H9 (cell line): ENCODE data around the gene ORM2. TPM values are rescaled to one million over a fixed set of nuclear protein-coding genes. Genes with fewer than 3 reads are reported as not detected.
A peak's percentile ranks its signal among the peaks of the same experiment; 100 is the strongest.

Source experiments
- DNase-seq: peaks from one replicate; pipeline ENCODE4 v3.0.0-alpha.2; 2017
- H2AFZ ChIP-seq: one replicate; pipeline ENCODE4 v1.6.1; 2013; ENCODE audit warnings: mild to moderate bottlenecking, low read length, control low read depth, moderate library complexity
- H2AK5ac ChIP-seq: 2 replicates; pipeline ENCODE4 v1.6.1; 2013; ENCODE audit warnings: low read length, control low read depth, mixed read lengths; ENCODE audit not compliant: insufficient read length
- H2BK120ac ChIP-seq: one replicate; pipeline ENCODE4 v1.6.1; 2013; ENCODE audit warnings: low read depth, mild to moderate bottlenecking, low read length, control low read depth, inconsistent platforms; ENCODE audit not compliant: poor library complexity, severe bottlenecking
- H2BK12ac ChIP-seq: 2 replicates; pipeline ENCODE4 v1.6.1; 2013; ENCODE audit warnings: low read length, control low read depth, mixed read lengths, low read depth; ENCODE audit not compliant: insufficient read length
- H2BK15ac ChIP-seq: 2 replicates; pipeline ENCODE4 v1.6.1; 2013; ENCODE audit warnings: low read depth, low read length, control low read depth
- H2BK20ac ChIP-seq: one replicate; pipeline ENCODE4 v1.6.1; 2013; ENCODE audit warnings: low read depth, mild to moderate bottlenecking, low read length, control low read depth, inconsistent platforms; ENCODE audit not compliant: poor library complexity, severe bottlenecking
- H2BK5ac ChIP-seq: 2 replicates; pipeline ENCODE4 v1.6.1; 2013; ENCODE audit warnings: low read length, control low read depth, mixed read lengths; ENCODE audit not compliant: insufficient read length
- H3K14ac ChIP-seq: 2 replicates; pipeline ENCODE4 v1.6.1; 2013; ENCODE audit warnings: low read length, control low read depth; ENCODE audit not compliant: insufficient read depth
- H3K18ac ChIP-seq: 2 replicates; pipeline ENCODE4 v1.6.1; 2013; ENCODE audit warnings: low read depth, mild to moderate bottlenecking, mixed read lengths, low read length, control low read depth; ENCODE audit not compliant: insufficient read length
- H3K23ac ChIP-seq: 2 replicates; pipeline ENCODE4 v1.6.1; 2013; ENCODE audit warnings: low read length, control low read depth, mixed read lengths, low read depth; ENCODE audit not compliant: insufficient read length
- H3K23me2 ChIP-seq: 2 replicates; pipeline ENCODE4 v1.6.1; 2013; ENCODE audit warnings: low read depth, mild to moderate bottlenecking, mixed read lengths, low read length, control low read depth; ENCODE audit not compliant: insufficient read length, poor library complexity, severe bottlenecking
- H3K27ac ChIP-seq: 2 replicates; pipeline ENCODE4 v1.5.1; 2013; ENCODE audit warnings: low read length, control low read depth, mixed read lengths, low read depth; ENCODE audit not compliant: insufficient read length
- H3K27me3 ChIP-seq: 2 replicates; pipeline ENCODE4 v1.6.1; 2013; ENCODE audit warnings: low read length, control low read depth, inconsistent platforms; ENCODE audit not compliant: insufficient read depth
- H3K4ac ChIP-seq: 2 replicates; pipeline ENCODE4 v1.6.1; 2013; ENCODE audit warnings: low read depth, mild to moderate bottlenecking, control low read depth, inconsistent platforms, low read length, moderate library complexity
- H3K4me1 ChIP-seq: 2 replicates; pipeline ENCODE4 v1.6.1; 2013; ENCODE audit warnings: low read length, control low read depth, inconsistent platforms; ENCODE audit not compliant: insufficient read depth
- H3K4me2 ChIP-seq: 2 replicates; pipeline ENCODE4 v1.6.1; 2013; ENCODE audit warnings: low read length, control low read depth, mixed read lengths; ENCODE audit not compliant: insufficient read length, insufficient read depth
- H3K56ac ChIP-seq: 2 replicates; pipeline ENCODE4 v1.6.1; 2013; ENCODE audit warnings: low read depth, mild to moderate bottlenecking, mixed read lengths, low read length, control low read depth; ENCODE audit not compliant: insufficient read length
- H3K79me1 ChIP-seq: 2 replicates; pipeline ENCODE4 v1.6.1; 2013; ENCODE audit warnings: low read depth, mild to moderate bottlenecking, moderate library complexity, low read length, control low read depth, inconsistent platforms; ENCODE audit not compliant: insufficient read depth, poor library complexity, severe bottlenecking
- H3K79me2 ChIP-seq: 2 replicates; pipeline ENCODE4 v1.6.1; 2013; ENCODE audit warnings: low read length, control low read depth, inconsistent platforms; ENCODE audit not compliant: insufficient read depth
- H3K9ac ChIP-seq: 2 replicates; pipeline ENCODE4 v1.6.1; 2013; ENCODE audit warnings: low read length, control low read depth, mixed read lengths; ENCODE audit not compliant: insufficient read length; ENCODE audit errors: extremely low read depth
- H3K9me3 ChIP-seq: one replicate; pipeline ENCODE4 v1.6.1; 2013; ENCODE audit warnings: low read depth, low read length, inconsistent platforms; ENCODE audit not compliant: control insufficient read depth
- H3T11ph ChIP-seq: one replicate; pipeline ENCODE4 v1.6.1; 2013; ENCODE audit warnings: mild to moderate bottlenecking, low read length, control low read depth, inconsistent platforms
- H4K20me1 ChIP-seq: one replicate; pipeline ENCODE4 v1.6.1; 2013; ENCODE audit not compliant: control insufficient read depth, insufficient read length, insufficient read depth
- H4K5ac ChIP-seq: 2 replicates; pipeline ENCODE4 v1.6.1; 2013; ENCODE audit warnings: low read depth, mild to moderate bottlenecking, mixed read lengths, low read length, control low read depth; ENCODE audit not compliant: insufficient read length
- H4K8ac ChIP-seq: replicated peaks from 2 replicates; pipeline ENCODE4 v1.6.1; 2013; ENCODE audit warnings: low read length, control low read depth, mixed read lengths, low read depth; ENCODE audit not compliant: insufficient read length
- H4K91ac ChIP-seq: 2 replicates; pipeline ENCODE4 v1.6.1; 2013; ENCODE audit warnings: low read depth, mild to moderate bottlenecking, moderate library complexity, mixed read lengths, low read length, control low read depth; ENCODE audit not compliant: insufficient read length
- H3K27ac Mint-ChIP-seq, 3 experiments: 2 replicates in 2 of 3; 3 replicates in 1 of 3; pipeline ENCODE4 v1.8.0; 2020 to 2021; ENCODE audit warnings: mixed read lengths in 3 of 3, mild to moderate bottlenecking in 1 of 3, moderate library complexity in 1 of 3
- H3K27me3 Mint-ChIP-seq: 2 replicates; pipeline ENCODE4 v1.8.0; 2021; ENCODE audit warnings: low read depth, mild to moderate bottlenecking, moderate library complexity, mixed read lengths
- H3K36me3 Mint-ChIP-seq, 3 experiments: 2 replicates in 2 of 3; 3 replicates in 1 of 3; pipeline ENCODE4 v1.8.0; 2020 to 2021; ENCODE audit warnings: low read depth in 3 of 3, mixed read lengths in 3 of 3; ENCODE audit not compliant: insufficient read depth in 1 of 3
- H3K4me1 Mint-ChIP-seq, 2 experiments: 2 replicates each; pipeline ENCODE4 v1.8.0; 2020; ENCODE audit warnings: mixed read lengths in 2 of 2
- H3K4me3 Mint-ChIP-seq, 2 experiments: 2 replicates in 1 of 2; 3 replicates in 1 of 2; pipeline ENCODE4 v1.8.0; 2020 to 2021; ENCODE audit warnings: mild to moderate bottlenecking in 2 of 2, mixed read lengths in 2 of 2, moderate library complexity in 1 of 2
- H3K9me3 Mint-ChIP-seq, 2 experiments: 2 replicates in 1 of 2; 3 replicates in 1 of 2; pipeline ENCODE4 v1.8.0; 2020; ENCODE audit warnings: mild to moderate bottlenecking in 2 of 2, mixed read lengths in 2 of 2, moderate library complexity in 1 of 2
- WGBS: extraction: QIAGEN DNeasy Blood & Tissue Kit; methylation state at CpG from one replicate; pipeline ENCODE4 v1.1.7; 2013; ENCODE audit warnings: missing lambda C conversion rate, low lambda C conversion rate, mixed read lengths; ENCODE audit not compliant: insufficient read length; ENCODE audit errors: extremely low coverage; 5-methylcytosine and 5-hydroxymethylcytosine counted together
- total RNA-seq: library from RNA; stranded (reverse); gene quantifications from 2 replicates; pipeline ENCODE4 v1.2.1, GENCODE V29; 2021
- TF ChIP-seq, protein P1 (sequence below): fragments of 200-600 bp; sonication (generic); conservative IDR thresholded peaks from 3 replicates; pipeline ENCODE4 v1.8.0; 2021; ENCODE audit warnings: antibody characterized with exemption, mild to moderate bottlenecking

The ORM2 gene
- total RNA-seq, 1 experiment from 2014 or later: 1.2 TPM

- no peaks in the 10 kb centered on the region for H3K27me3 Mint-ChIP-seq
- peaks cover 32 to 34% of the 10 kb centered on the region in 2 experiments for H3K4me1 Mint-ChIP-seq
- H3K9me3 Mint-ChIP-seq: no peaks in the 10 kb centered on the region
- 0 out of 2 replicates have a peak, but pooled peaks cover 3% of the 10 kb centered on the region for H3K79me2 ChIP-seq
- H3K14ac ChIP-seq: no peak overlapping the region; the same call in 1 of the 2 replicates
- H3K9me3 ChIP-seq: no peaks in the 10 kb centered on the region
- H3K4me1 ChIP-seq: peaks cover 13% of the 10 kb centered on the region
- no peak for DNase-seq
- H3K9ac ChIP-seq: no peak overlapping the region
- no peak overlapping the region for H2AK5ac ChIP-seq
- H3K23me2 ChIP-seq: peaks cover 5% of the 10 kb centered on the region
- no peak overlapping the region for H4K8ac ChIP-seq
- TF ChIP-seq, protein P1, sequence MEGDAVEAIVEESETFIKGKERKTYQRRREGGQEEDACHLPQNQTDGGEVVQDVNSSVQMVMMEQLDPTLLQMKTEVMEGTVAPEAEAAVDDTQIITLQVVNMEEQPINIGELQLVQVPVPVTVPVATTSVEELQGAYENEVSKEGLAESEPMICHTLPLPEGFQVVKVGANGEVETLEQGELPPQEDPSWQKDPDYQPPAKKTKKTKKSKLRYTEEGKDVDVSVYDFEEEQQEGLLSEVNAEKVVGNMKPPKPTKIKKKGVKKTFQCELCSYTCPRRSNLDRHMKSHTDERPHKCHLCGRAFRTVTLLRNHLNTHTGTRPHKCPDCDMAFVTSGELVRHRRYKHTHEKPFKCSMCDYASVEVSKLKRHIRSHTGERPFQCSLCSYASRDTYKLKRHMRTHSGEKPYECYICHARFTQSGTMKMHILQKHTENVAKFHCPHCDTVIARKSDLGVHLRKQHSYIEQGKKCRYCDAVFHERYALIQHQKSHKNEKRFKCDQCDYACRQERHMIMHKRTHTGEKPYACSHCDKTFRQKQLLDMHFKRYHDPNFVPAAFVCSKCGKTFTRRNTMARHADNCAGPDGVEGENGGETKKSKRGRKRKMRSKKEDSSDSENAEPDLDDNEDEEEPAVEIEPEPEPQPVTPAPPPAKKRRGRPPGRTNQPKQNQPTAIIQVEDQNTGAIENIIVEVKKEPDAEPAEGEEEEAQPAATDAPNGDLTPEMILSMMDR: no peak
- no peak overlapping the region for H3K18ac ChIP-seq
- H3K27me3 ChIP-seq: no peaks in the 10 kb centered on the region
- H4K91ac ChIP-seq: no peak overlapping the region
- H3K27ac Mint-ChIP-seq: peak overlapping the region in 1 of 3 experiments; percentile 22; a peak in 2 of 7 replicates
- no peak overlapping the region for H3K4me2 ChIP-seq
- H4K5ac ChIP-seq: no peak overlapping the region
- no peaks in the 10 kb centered on the region for H3K79me1 ChIP-seq
- no peak overlapping the region for H2AFZ ChIP-seq
- H2BK15ac ChIP-seq: no peak overlapping the region
- H2BK12ac ChIP-seq: no peak overlapping the region
- H3K23ac ChIP-seq: no peak overlapping the region
- no peak overlapping the region for H2BK120ac ChIP-seq
- H3K27ac ChIP-seq: no peak overlapping the region
- WGBS: no CpG with 5 or more reads among the region's 14 CpGs
- peaks cover 25 to 33% (median 33%) of the 10 kb centered on the region in 3 experiments for H3K36me3 Mint-ChIP-seq
- no peaks in the 10 kb centered on the region for H4K20me1 ChIP-seq
- H2BK20ac ChIP-seq: no peak overlapping the region
- no peak overlapping the region for H3K56ac ChIP-seq
- H2BK5ac ChIP-seq: no peak overlapping the region
- H3K4me3 Mint-ChIP-seq: no peak overlapping the region
- no peak overlapping the region for H3K4ac ChIP-seq
- no peak overlapping the region for H3T11ph ChIP-seq
Observed at GRCh38 chr9:114367772-114368569, 38.3 kb downstream of the ORM2 start.
